Right lobe of liver (tissue), 6 donors: Measurements from ENCODE around the gene DUSP22. TPM values are rescaled to one million over a fixed set of nuclear protein-coding genes. Genes with fewer than 3 reads are reported as not detected.

ENCODE experiments used
- ATAC-seq, 4 donors: fragments of 200-7000 bp; cut with Tn5 transposase; one replicate each; pipeline ENCODE4 v1.9.1; 2020; ENCODE audit warnings: mild to moderate bottlenecking in 4 of 4, moderate library complexity in 4 of 4
- DNase-seq, 3 donors: peaks; one replicate each; pipeline ENCODE4 v3.0.0-alpha.2; 2020
- H3K27ac ChIP-seq, 3 donors: fragments of 200-600 bp; one replicate each; pipeline ENCODE4 v1.8.0; 2022
- H3K27me3 ChIP-seq, 2 donors: fragments of 200-600 bp; one replicate each; pipeline ENCODE4 v1.8.0; 2022
- H3K36me3 ChIP-seq, 4 donors: fragments of 200-600 bp; sonication (generic) in 1 of 4; one replicate each; pipeline versions ENCODE4 v1.5.1 to v1.8.0; 2017 to 2022; ENCODE audit warnings: control low read depth in 1 of 4
- H3K4me1 ChIP-seq, 4 donors: fragments of 200-600 bp; sonication (generic) in 1 of 4; one replicate each; pipeline versions ENCODE4 v1.5.1 to v1.8.0; 2017 to 2022; ENCODE audit warnings: control low read depth in 1 of 4
- H3K4me3 ChIP-seq, 3 donors: fragments of 200-600 bp; one replicate each; pipeline ENCODE4 v1.8.0; 2022
- H3K9me3 ChIP-seq, 4 donors: fragments of 200-600 bp; sonication (generic) in 1 of 4; one replicate each; pipeline versions ENCODE4 v1.5.1 to v1.8.0; 2017 to 2022; ENCODE audit warnings: control low read depth in 1 of 4
- POLR2A ChIP-seq: fragments of 450-650 bp; IDR thresholded peaks from one replicate; pipeline ENCODE4 v1.6.1; 2017; ENCODE audit warnings: antibody characterized with exemption, mild to moderate bottlenecking
- WGBS: methylation state at CpG from one replicate; pipeline ENCODE4 v1.1.6; 2018; ENCODE audit warnings: low coverage, low lambda C conversion rate; ENCODE audit not compliant: insufficient coverage; ENCODE audit errors: missing lambda C conversion rate; 5-methylcytosine and 5-hydroxymethylcytosine counted together
- intact Hi-C, 2 donors: fragments of 100-400 bp; cut with DNase I; formaldehyde crosslinking; loops; one replicate each; pipeline versions ENCODE4 v1.11.2 to v1.14.1; 2022
- total RNA-seq, 6 experiments: library from RNA; depleted of rRNA in 2 of 6; stranded (reverse); fragments of >200 nt in 2 of 6; fragmentation: NEBNext Ultra II Directional in 3 of 6; extraction: Animal tissue kit (Norgen Biotek cat#: 25700) in 3 of 6; gene quantifications; one replicate each; pipeline versions ENCODE4 v1.1.0 to v1.2.4, GENCODE V29; 2016 to 2023
- TF ChIP-seq, protein P1 (sequence below), 4 donors: fragments of 200-600 bp in 3 of 4; fragments of 450-650 bp in 1 of 4; IDR thresholded peaks; one replicate each; pipeline versions ENCODE4 v1.5.1 to v1.8.0; 2016 to 2022; ENCODE audit warnings: antibody characterized with exemption in 4 of 4, mild to moderate bottlenecking in 2 of 4
- donor health status: DM: no; HTN: yes; CAD: no.
- donor health status: DM: no; HTN: no; CAD: no.
- donor health status: DM: no; HTN: no; CAD: no.
- donor health status: DM: no; HTN: yes; CAD: no.
- donor health status: DM: no; HTN: yes; CAD: no.

DUSP22 gene
- total RNA-seq, 6 experiments from 2014 or later, result 20.6 to 24.8 (median 21.3) TPM

DNA sequence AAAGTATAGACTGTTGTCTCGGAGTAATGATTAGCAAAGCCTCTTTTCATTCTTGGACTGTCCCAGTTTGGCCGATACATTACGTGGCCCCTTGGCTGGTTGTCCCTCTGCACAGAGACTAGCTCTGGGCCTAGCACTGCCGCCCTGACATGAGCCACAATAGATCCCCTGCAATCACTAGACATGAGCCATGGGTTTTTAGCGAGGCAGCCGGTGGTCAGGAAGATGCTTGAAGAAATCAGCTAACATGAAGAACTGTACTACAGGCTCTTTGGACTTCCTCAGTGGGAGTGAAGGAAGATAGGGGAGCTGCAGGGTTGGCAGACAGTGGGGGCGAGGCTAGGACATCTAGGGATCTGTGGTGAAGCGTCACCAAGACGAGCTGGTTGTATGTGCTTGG is 11.0 kb downstream of the DUSP22 start:
- Histone ChIP-seq H3K27me3 (no peaks in the 10 kb centered on the region), H3K27ac (no peak overlapping the region), H3K9me3 (no peaks in the 10 kb centered on the region), H3K4me1 (no peaks in the 10 kb centered on the region), H3K4me3 (no peak overlapping the region), H3K36me3 (no peaks in the 10 kb centered on the region)
- ATAC-seq, result no peak
- intact Hi-C loops, result no loop called here
- WGBS, result 73% methylated on average over 9 of the region's 9 CpGs
- TF ChIP-seq POLR2A, result no peak
- TF ChIP-seq, protein P1, sequence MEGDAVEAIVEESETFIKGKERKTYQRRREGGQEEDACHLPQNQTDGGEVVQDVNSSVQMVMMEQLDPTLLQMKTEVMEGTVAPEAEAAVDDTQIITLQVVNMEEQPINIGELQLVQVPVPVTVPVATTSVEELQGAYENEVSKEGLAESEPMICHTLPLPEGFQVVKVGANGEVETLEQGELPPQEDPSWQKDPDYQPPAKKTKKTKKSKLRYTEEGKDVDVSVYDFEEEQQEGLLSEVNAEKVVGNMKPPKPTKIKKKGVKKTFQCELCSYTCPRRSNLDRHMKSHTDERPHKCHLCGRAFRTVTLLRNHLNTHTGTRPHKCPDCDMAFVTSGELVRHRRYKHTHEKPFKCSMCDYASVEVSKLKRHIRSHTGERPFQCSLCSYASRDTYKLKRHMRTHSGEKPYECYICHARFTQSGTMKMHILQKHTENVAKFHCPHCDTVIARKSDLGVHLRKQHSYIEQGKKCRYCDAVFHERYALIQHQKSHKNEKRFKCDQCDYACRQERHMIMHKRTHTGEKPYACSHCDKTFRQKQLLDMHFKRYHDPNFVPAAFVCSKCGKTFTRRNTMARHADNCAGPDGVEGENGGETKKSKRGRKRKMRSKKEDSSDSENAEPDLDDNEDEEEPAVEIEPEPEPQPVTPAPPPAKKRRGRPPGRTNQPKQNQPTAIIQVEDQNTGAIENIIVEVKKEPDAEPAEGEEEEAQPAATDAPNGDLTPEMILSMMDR (IDR thresholded peaks at IDR 0.05), result no peak
- DNase-seq, result peak in 1 of 3 donors; percentile 44

DNA sequence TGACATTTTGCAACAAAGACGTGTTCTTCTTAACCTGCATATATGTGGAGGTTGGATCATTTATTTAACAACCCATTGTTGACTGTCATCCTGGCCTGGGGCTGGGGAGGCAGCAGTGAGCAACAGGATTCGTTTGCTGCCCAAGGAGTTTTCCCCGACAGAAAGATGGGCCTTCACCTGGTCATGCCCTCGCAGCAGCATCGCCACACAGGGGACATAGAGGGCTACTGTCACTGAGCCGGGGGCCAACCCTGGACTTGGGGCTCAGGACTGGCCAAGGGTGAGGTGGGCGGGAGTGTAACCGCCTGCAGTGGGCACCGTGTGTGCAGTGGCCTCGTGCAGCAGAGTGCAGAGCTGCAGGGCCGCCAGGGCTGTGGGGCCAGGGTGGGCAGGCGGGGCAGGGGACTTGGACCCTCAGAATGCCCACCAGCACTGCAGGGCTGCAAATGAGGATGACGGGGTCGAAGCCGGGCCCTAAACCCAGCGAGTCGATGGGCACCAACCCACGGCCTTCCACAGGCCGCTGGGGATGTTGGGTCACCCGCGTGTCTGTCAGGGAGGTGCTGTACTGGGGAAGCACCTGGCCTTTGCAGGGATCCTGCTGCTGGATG is 11.8 kb downstream of the DUSP22 start:
- DNase-seq (peak in 1 of 3 donors; percentile 53), ATAC-seq (peak in 2 of 4 donors; percentile 5 to 23)
- Histone ChIP-seq H3K27me3 (no peaks in the 10 kb centered on the region), H3K36me3 (no peaks in the 10 kb centered on the region), H3K4me3 (no peak overlapping the region), H3K27ac (no peak overlapping the region), H3K4me1 (no peaks in the 10 kb centered on the region), H3K9me3 (no peaks in the 10 kb centered on the region)
- no peak for TF ChIP-seq POLR2A
- TF ChIP-seq, protein P1 (IDR thresholded peaks at IDR 0.05), result no peak
- 82% methylated on average over 10 of the region's 21 CpGs for WGBS
- intact Hi-C loops, result no loop called here

DNA sequence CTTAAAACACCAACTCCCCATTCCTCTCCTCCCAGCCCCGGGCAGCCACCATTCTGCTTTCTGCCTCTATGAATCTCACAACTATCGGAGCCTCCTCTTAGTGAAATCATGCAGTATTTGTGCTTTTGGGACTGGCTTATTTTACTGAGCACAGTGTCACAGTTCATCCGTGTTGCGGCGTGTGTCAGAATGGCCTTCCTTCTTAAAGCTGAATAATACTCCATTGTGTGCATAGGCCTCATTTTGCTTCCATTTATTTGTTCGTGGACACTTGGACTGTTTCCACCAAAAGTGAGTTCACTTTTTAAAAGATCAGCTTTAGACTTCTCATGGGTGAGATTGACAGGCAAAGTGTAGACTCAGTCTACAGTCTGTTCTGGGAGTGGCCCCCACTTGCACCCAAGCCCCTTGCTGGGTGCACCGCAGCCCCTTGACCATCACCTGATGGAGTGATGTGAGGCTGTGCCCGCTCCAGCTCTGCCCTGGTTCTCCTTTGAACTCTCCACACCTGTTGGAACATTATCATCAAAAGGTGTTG is 12.6 kb downstream of the DUSP22 start:
- H3K36me3 ChIP-seq, result no peaks in the 10 kb centered on the region
- ATAC-seq, result no peak
- no peaks in the 10 kb centered on the region for H3K27me3 ChIP-seq
- H3K9me3 ChIP-seq, result no peaks in the 10 kb centered on the region
- no peak overlapping the region for H3K27ac ChIP-seq
- 71% methylated on average over 8 of the region's 8 CpGs for WGBS
- peak in 1 of 3 donors; percentile 42 for DNase-seq
- no peaks in the 10 kb centered on the region for H3K4me1 ChIP-seq
- TF ChIP-seq, protein P1 (IDR thresholded peaks at IDR 0.05), result no peak
- no peak for TF ChIP-seq POLR2A
- intact Hi-C loops, result no loop called here
- H3K4me3 ChIP-seq, result no peak overlapping the region

DNA sequence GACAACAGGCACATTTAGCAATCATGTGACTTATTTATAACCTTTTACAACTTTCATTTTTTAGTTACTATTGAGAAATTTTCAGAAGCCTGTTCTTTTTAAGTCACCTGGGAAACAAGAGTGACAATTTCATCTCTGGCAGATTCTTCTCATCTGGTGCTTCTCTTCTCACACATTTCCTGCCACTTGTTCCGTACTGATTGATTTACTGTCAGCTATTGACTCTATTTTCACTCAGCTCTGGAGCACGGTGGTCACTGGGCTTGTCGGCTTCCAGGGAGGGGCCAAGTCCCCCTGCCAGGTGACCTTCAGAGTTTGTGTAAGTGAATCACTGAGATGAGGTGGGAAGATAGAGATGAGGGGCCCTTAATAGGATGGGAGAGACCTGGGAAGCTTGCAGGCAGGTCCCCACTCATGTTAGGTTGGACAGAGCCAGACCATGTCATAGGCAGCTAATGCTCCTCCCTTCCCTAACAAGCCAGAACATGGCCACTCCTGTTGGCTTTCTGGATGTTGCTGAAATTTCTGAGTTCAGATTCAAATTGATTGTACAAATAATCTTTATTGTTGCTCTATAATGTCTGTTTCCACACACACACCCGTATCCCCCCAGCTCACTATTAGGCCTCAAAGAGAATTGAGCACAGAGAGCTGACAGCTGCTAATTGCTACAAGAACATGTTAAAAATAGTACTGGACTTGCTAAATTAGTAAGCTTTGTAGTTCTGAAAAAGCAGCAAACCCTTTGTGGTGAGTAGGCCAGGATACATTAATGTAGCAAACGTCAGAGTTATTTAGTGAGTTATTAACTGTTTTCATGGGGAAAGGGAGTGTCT is 13.3 kb downstream of the DUSP22 start:
- no peak for TF ChIP-seq POLR2A
- TF ChIP-seq, protein P1 (IDR thresholded peaks at IDR 0.05), result no peak
- Histone ChIP-seq H3K27me3 (no peaks in the 10 kb centered on the region), H3K4me1 (no peaks in the 10 kb centered on the region), H3K9me3 (no peaks in the 10 kb centered on the region), H3K27ac (no peak overlapping the region), H3K4me3 (no peak overlapping the region), H3K36me3 (no peaks in the 10 kb centered on the region)
- 52% methylated on average over 5 of the region's 5 CpGs for WGBS
- ATAC-seq (no peak), DNase-seq (no peak)
- intact Hi-C loops, result no loop called here
